GM18907 (cell line): ENCODE measurements around the gene NUP62.
"Not testable (repeated sequence)": the region's sequence is repeated elsewhere in the genome, so short reads cannot be mapped to it uniquely, and the experiment has no call there.

Experiments used
- ATAC-seq: cut with Tn5 transposase; IDR thresholded peaks from one replicate; pipeline ENCODE4 v1.9.1; 2021; ENCODE audit warnings: mild to moderate bottlenecking, moderate library complexity; ENCODE audit not compliant: unreplicated experiment

The NUP62 gene

GRCh38 chr19:49952906-49953305, 23.6 kb upstream of the NUP62 start:
- ATAC-seq, result no peak

GRCh38 chr19:49952479-49952836, 23.2 kb upstream of the NUP62 start:
- ATAC-seq, result no peak

- no peak for ATAC-seq
Measured at GRCh38 chr19:49951806-49952478, 22.6 kb upstream of the NUP62 start.

- no peak for ATAC-seq
Measured at GRCh38 chr19:49950956-49951526, 21.7 kb upstream of the NUP62 start.

GRCh38 chr19:49950590-49950948, 21.3 kb upstream of the NUP62 start:
- no peak for ATAC-seq

- no peak for ATAC-seq
Measured at GRCh38 chr19:49949742-49950589, 20.7 kb upstream of the NUP62 start.

GRCh38 chr19:49946415-49946814, 17.1 kb upstream of the NUP62 start:
- no peak for ATAC-seq

- ATAC-seq, result not testable (repeated sequence)
Measured at GRCh38 chr19:49944567-49944966, 15.3 kb upstream of the NUP62 start.

GRCh38 chr19:49940482-49940791, 11.1 kb upstream of the NUP62 start:
- no peak for ATAC-seq

- no peak for ATAC-seq
Measured at GRCh38 chr19:49939721-49940481, 10.6 kb upstream of the NUP62 start.

GRCh38 chr19:49938662-49939061, 9.4 kb upstream of the NUP62 start:
- ATAC-seq, result no peak

GRCh38 chr19:49937750-49938381, 8.6 kb upstream of the NUP62 start:
- no peak for ATAC-seq

GRCh38 chr19:49936549-49936948, 7.2 kb upstream of the NUP62 start:
- no peak for ATAC-seq

GRCh38 chr19:49933643-49934042, 4.3 kb upstream of the NUP62 start:
- no peak for ATAC-seq

GRCh38 chr19:49932731-49933131, 3.4 kb upstream of the NUP62 start:
- no peak for ATAC-seq

- ATAC-seq, result no peak
Measured at GRCh38 chr19:49932041-49932451, 2.7 kb upstream of the NUP62 start.

- ATAC-seq, result no peak
Measured at GRCh38 chr19:49931293-49932040, 2.2 kb upstream of the NUP62 start.

- no peak for ATAC-seq
Measured at GRCh38 chr19:49930483-49931011, 1.2 kb upstream of the NUP62 start.

GRCh38 chr19:49929611-49930482, 543 bp upstream of the NUP62 start:
- ATAC-seq, result peak; percentile 72
